Thyroid gland (tissue), 4 donors: ENCODE data around the gene DPPA5. TPM values are rescaled to one million over a fixed set of nuclear protein-coding genes. Genes with fewer than 3 reads are reported as not detected.
"Not testable (repeated sequence)": the region's sequence is repeated elsewhere in the genome, so short reads cannot be mapped to it uniquely, and the experiment has no call there.

Source experiments
- DNase-seq, 2 donors: peaks; one replicate each; pipeline ENCODE4 v3.0.0-alpha.2; 2019
- H3K27ac ChIP-seq, 3 donors: fragments of 200-600 bp; sonication (generic); 1 replicate in 2 of 3; 2 replicates in 1 of 3; pipeline ENCODE4 v1.5.1; 2016 to 2019; ENCODE audit warnings: mild to moderate bottlenecking in 1 of 3, moderate library complexity in 1 of 3
- H3K27me3 ChIP-seq: fragments of 200-600 bp; sonication (generic); one replicate; pipeline ENCODE4 v1.5.1; 2019
- H3K36me3 ChIP-seq, 2 donors: fragments of 200-600 bp; sonication (generic); one replicate each; pipeline ENCODE4 v1.5.1; 2016 to 2019
- H3K4me1 ChIP-seq, 2 donors: fragments of 200-600 bp; sonication (generic); one replicate each; pipeline ENCODE4 v1.5.1; 2017 to 2019
- H3K4me3 ChIP-seq, 3 donors: fragments of 200-600 bp; sonication (generic); replicated peaks in 1 of 3; 1 replicate in 2 of 3; 2 replicates in 1 of 3; pipeline ENCODE4 v1.5.1; 2016; ENCODE audit warnings: mild to moderate bottlenecking in 1 of 3
- H3K9me3 ChIP-seq: fragments of 200-600 bp; sonication (generic); one replicate; pipeline ENCODE4 v1.5.1; 2017
- CTCF ChIP-seq, 6 experiments: fragments of 200-600 bp in 3 of 6; fragments of 450-650 bp in 3 of 6; sonication (generic) in 3 of 6; IDR thresholded peaks; one replicate each; pipeline ENCODE4 v1.5.1; 2016 to 2019; ENCODE audit warnings: antibody characterized with exemption in 6 of 6, mild to moderate bottlenecking in 2 of 6, inconsistent platforms in 1 of 6, moderate library complexity in 1 of 6
- POLR2A ChIP-seq, 2 donors: fragments of 450-650 bp; IDR thresholded peaks; one replicate each; pipeline ENCODE4 v1.6.1; 2017; ENCODE audit warnings: antibody characterized with exemption in 2 of 2, mild to moderate bottlenecking in 2 of 2, moderate library complexity in 1 of 2
- WGBS, 2 donors: methylation state at CpG; one replicate each; pipeline ENCODE4 v1.1.5; 2017; 5-methylcytosine and 5-hydroxymethylcytosine counted together
- intact Hi-C: fragments of 100-400 bp; cut with DNase I; formaldehyde crosslinking; loops from one replicate; pipeline ENCODE4 v1.15.1; 2023
- total RNA-seq, 4 donors: library from RNA; depleted of rRNA; stranded (reverse); fragments of >200 nt; gene quantifications; one replicate each; pipeline ENCODE4 v1.2.3, GENCODE V29; 2016

Gene DPPA5
- total RNA-seq, 4 donors from 2014 or later: not detected

DNA sequence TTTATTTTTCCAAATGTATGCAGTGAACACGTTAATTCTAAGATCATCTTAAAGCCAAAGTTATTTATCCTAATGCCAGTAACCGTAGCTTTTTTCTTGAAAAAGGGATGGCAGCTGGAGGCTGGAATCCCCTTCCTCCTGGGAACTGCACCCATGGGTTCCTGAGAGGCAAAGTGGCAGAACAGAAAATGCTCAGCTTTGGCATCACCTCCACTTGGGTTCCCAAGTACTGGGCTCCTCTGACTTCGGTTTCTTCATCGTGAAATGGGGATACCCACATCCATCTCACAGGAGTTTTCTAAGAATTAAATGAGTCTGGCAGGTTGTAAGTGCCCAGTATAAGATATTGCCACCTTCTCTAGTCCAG is 34.3 kb upstream of the DPPA5 start:
- no peak overlapping the region for H3K27ac ChIP-seq
- no peaks in the 10 kb centered on the region for H3K36me3 ChIP-seq
- intact Hi-C loops: no loop called here
- peak overlapping the region; percentile 19 to 51 (median 32) for H3K4me3 ChIP-seq
- WGBS, 2 donors: 41 to 52% methylated on average over 4 of the region's 4 CpGs
- no peaks in the 10 kb centered on the region for H3K9me3 ChIP-seq
- no peak for DNase-seq
- H3K4me1 ChIP-seq: no peaks in the 10 kb centered on the region
- no peaks in the 10 kb centered on the region for H3K27me3 ChIP-seq
- TF ChIP-seq CTCF (IDR thresholded peaks at IDR 0.05): no peak
- TF ChIP-seq POLR2A (IDR thresholded peaks at IDR 0.05): no peak

- Histone ChIP-seq H3K36me3 (no peaks in the 10 kb centered on the region), H3K9me3 (no peaks in the 10 kb centered on the region), H3K4me3 (no peak overlapping the region), H3K27me3 (no peaks in the 10 kb centered on the region), H3K27ac (no peak overlapping the region), H3K4me1 (no peaks in the 10 kb centered on the region)
- 92 to 97% methylated on average over 6 of the region's 6 CpGs for WGBS, 2 donors
- intact Hi-C loops: no loop called here
- DNase-seq: no peak
- TF ChIP-seq CTCF (IDR thresholded peaks at IDR 0.05) (no peak), POLR2A (IDR thresholded peaks at IDR 0.05) (no peak)
Observed at GRCh38 chr6:73382462-73383113, 28.5 kb upstream of the DPPA5 start.

DNA sequence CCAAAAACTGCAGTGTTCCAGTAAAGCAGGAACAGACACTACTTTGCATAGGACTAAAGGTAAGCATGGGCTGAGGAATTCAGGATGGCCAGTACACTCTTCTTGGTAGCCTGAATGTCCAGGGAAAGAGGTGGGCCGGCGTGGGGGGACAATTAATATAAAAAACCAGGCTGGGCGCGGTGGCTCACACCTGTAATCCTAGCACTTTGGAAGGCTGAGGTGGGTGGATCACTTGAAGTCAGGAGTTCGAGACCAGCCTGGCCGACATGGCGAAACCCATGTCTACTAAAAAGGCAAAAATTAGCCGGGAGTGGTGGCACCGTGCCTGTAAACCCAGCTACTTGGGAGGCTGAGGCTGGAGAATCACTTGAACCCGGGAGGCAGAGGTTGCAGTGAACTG is 27.5 kb upstream of the DPPA5 start:
- H3K9me3 ChIP-seq, intact Hi-C loops: not testable (repeated sequence)
- WGBS, 2 donors: 91 to 96% methylated on average over 10 of the region's 10 CpGs

DNA sequence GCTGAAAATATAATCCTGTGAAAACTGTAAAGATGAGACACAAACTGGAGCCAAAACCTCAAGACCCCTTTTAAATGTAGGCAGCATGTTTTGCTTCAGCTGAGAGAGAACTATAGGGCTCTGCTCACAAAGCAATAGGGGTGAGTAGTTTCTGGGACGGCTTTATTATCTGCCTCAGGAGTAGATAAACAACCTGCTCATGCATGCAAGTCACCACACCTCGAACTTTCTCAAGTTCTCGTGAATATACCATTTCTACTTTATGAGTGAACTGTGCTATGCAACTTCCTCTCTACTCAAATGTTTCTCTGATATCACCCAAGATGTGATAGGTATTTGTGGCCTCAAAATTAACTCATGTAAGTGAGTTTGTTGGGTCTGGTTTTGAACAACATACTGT is 23.1 kb upstream of the DPPA5 start:
- Histone ChIP-seq H3K4me1 (no peaks in the 10 kb centered on the region), H3K27ac (no peak overlapping the region), H3K27me3 (no peaks in the 10 kb centered on the region), H3K9me3 (no peaks in the 10 kb centered on the region), H3K36me3 (no peaks in the 10 kb centered on the region), H3K4me3 (no peak overlapping the region)
- no peak for DNase-seq
- intact Hi-C loops: no loop called here
- 32 to 38% methylated on average over 3 of the region's 3 CpGs for WGBS, 2 donors
- no peak for TF ChIP-seq POLR2A (IDR thresholded peaks at IDR 0.05)
- no peak for TF ChIP-seq CTCF (IDR thresholded peaks at IDR 0.05)

More for the DNA sequence above, 27.5 kb upstream of the DPPA5 start:
- not testable (repeated sequence) for DNase-seq, H3K36me3 ChIP-seq, H3K4me1 ChIP-seq, H3K27ac ChIP-seq, H3K27me3 ChIP-seq, H3K4me3 ChIP-seq

DNA sequence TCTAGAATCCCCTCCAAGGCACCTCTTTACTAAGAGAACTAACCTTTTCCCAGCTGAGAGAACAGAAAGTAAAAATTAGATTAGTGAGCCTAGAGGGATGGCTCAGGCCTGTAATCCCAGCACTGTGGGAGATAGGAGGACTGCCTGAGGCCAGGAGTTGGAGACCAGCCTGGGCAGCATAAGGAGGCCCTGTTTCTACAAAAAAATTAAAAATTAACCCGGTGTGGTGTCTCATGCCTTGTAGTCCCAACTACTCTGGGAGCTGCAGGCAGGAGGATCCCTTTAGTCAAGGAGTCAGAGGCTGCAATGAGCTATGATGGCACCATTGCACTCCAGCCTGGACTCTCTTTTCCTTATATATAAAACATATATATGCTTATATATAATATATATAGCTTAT is 21.1 kb upstream of the DPPA5 start:
- Histone ChIP-seq H3K27me3 (no peaks in the 10 kb centered on the region), H3K9me3 (no peaks in the 10 kb centered on the region), H3K27ac (no peak overlapping the region), H3K4me1 (no peaks in the 10 kb centered on the region), H3K4me3 (no peak overlapping the region), H3K36me3 (no peaks in the 10 kb centered on the region)
- DNase-seq: no peak
- intact Hi-C loops: no loop called here
- TF ChIP-seq POLR2A (IDR thresholded peaks at IDR 0.05) (no peak), CTCF (IDR thresholded peaks at IDR 0.05) (no peak)
- WGBS, 2 donors: 71 to 94% methylated on average over 1 of the region's 1 CpG

- Histone ChIP-seq H3K4me3 (no peak overlapping the region), H3K9me3 (no peaks in the 10 kb centered on the region), H3K27me3 (no peaks in the 10 kb centered on the region), H3K4me1 (no peaks in the 10 kb centered on the region), H3K36me3 (no peaks in the 10 kb centered on the region), H3K27ac (no peak overlapping the region)
- TF ChIP-seq POLR2A (IDR thresholded peaks at IDR 0.05) (no peak), CTCF (IDR thresholded peaks at IDR 0.05) (no peak)
- DNase-seq: no peak
- intact Hi-C loops: no loop called here
- 92% methylated on average over 10 of the region's 10 CpGs for WGBS, 2 donors
Observed at GRCh38 chr6:73372516-73372915, 18.4 kb upstream of the DPPA5 start.
